HepG2 (cell line): ENCODE measurements around the gene ATP5F1C. TPM values are rescaled to one million over a fixed set of nuclear protein-coding genes. Genes with fewer than 3 reads are reported as not detected.

Experiments
- ATAC-seq: fragments of 200-7000 bp; cut with Tn5 transposase; 3 replicates; pipeline ENCODE4 v1.9.1; 2020; ENCODE audit warnings: mild to moderate bottlenecking, moderate library complexity
- BruUV-seq: library from RNA; stranded (reverse); fragments of 400-500 nt; replicated peaks from 2 replicates; lab custom pipeline; 2021; lab: Mats Ljungman, UMichigan
- CTCF ChIA-PET: fragments of 300-600 bp; formaldehyde crosslinking; extraction: SDS; loops from one replicate; lab custom pipeline; 2021; ENCODE audit warnings: low total read pairs, inconsistent platforms, low intra/inter-chr PET ratio; lab: Yijun Ruan, JAX
- POLR2A ChIA-PET: fragments of 350-600 bp; sonication (Branson Sonifier 250); formaldehyde crosslinking; loops from one replicate; lab custom pipeline; 2020; ENCODE audit warnings: antibody characterized with exemption, inconsistent platforms; lab: Yijun Ruan, JAX
- DNase-seq: peaks from one replicate; pipeline ENCODE4 v3.0.0-alpha.2; 2015; ENCODE audit warnings: low spot score
- FAIRE-seq: peaks from 3 replicates; lab custom pipeline; 2011; peaks lifted over from hg19 to GRCh38; lab: Jason Lieb, UNC
- H2AFZ ChIP-seq: one replicate; pipeline ENCODE4 v1.6.1; 2011; ENCODE audit warnings: low read length, inconsistent platforms
- H3K27ac ChIP-seq: fragments of 300-600 bp; 3 replicates; pipeline ENCODE4 v1.8.0; 2011; ENCODE audit warnings: mixed run types, mild to moderate bottlenecking, mixed read lengths, low read length, inconsistent platforms; ENCODE audit not compliant: insufficient read depth; ENCODE audit errors: extremely low read length
- H3K27me3 ChIP-seq, 2 experiments: fragments of 200-600 bp in 1 of 2; 2 replicates in 1 of 2; 3 replicates in 1 of 2; pipeline versions ENCODE4 v1.6.0 to v1.8.0; 2011; ENCODE audit warnings: low read length in 2 of 2, mild to moderate bottlenecking in 2 of 2, moderate library complexity in 2 of 2, inconsistent platforms in 1 of 2; ENCODE audit not compliant: insufficient read depth in 2 of 2, control insufficient read depth in 1 of 2
- H3K36me3 ChIP-seq, 2 experiments: fragments of 200-600 bp in 1 of 2; replicated peaks in 1 of 2; 2 replicates in 1 of 2; 3 replicates in 1 of 2; pipeline versions ENCODE4 v1.5.1 to v1.8.0; 2011; ENCODE audit warnings: low read length in 2 of 2, inconsistent platforms in 1 of 2; ENCODE audit not compliant: insufficient read depth in 2 of 2, control insufficient read depth in 1 of 2
- H3K4me1 ChIP-seq: 2 replicates; pipeline ENCODE4 v1.5.1; 2012; ENCODE audit warnings: low read length, inconsistent platforms; ENCODE audit not compliant: insufficient read depth
- H3K4me2 ChIP-seq: 2 replicates; pipeline ENCODE4 v1.6.0; 2011; ENCODE audit warnings: low read depth, low read length, inconsistent platforms
- H3K4me3 ChIP-seq, 3 experiments: fragments of 200-600 bp in 1 of 3; sonication (generic), shearing (Covaris generic) in 1 of 3; replicated peaks in 1 of 3; 2 replicates each; pipeline ENCODE4 v1.5.1; 2011 to 2016; ENCODE audit warnings: low read length in 3 of 3, inconsistent platforms in 2 of 3, low read depth in 2 of 3, mild to moderate bottlenecking in 2 of 3, control low read depth in 1 of 3, mixed read lengths in 1 of 3; ENCODE audit not compliant: insufficient read depth in 1 of 3
- H3K79me2 ChIP-seq: one replicate; pipeline ENCODE4 v1.6.1; 2011; ENCODE audit warnings: low read length, inconsistent platforms; ENCODE audit not compliant: insufficient read depth
- H3K9ac ChIP-seq: 2 replicates; pipeline ENCODE4 v1.6.0; 2011; ENCODE audit warnings: mild to moderate bottlenecking, low read depth, low read length, inconsistent platforms; ENCODE audit not compliant: insufficient read depth
- H3K9me3 ChIP-seq: 2 replicates; pipeline ENCODE4 v1.5.1; 2012; ENCODE audit warnings: mild to moderate bottlenecking, low read length
- H4K20me1 ChIP-seq: 2 replicates; pipeline ENCODE4 v1.6.0; 2011; ENCODE audit warnings: inconsistent platforms, mild to moderate bottlenecking, low read length, moderate library complexity; ENCODE audit not compliant: insufficient read depth
- AGO2 ChIP-seq: fragments of 200-400 bp; formaldehyde crosslinking; optimal IDR thresholded peaks from 2 replicates; pipeline ENCODE3; 2017; ENCODE audit warnings: mild to moderate bottlenecking, low read depth, low read length, moderate library complexity
- RBFOX2 ChIP-seq: fragments of 200-400 bp; formaldehyde crosslinking; IDR thresholded peaks from 2 replicates; pipeline ENCODE4 v1.6.1; 2017; ENCODE audit warnings: low read depth, mild to moderate bottlenecking, low read length
- ZBED4 ChIP-seq: sonication (generic); formaldehyde crosslinking; IDR thresholded peaks from 2 replicates; pipeline ENCODE4 v1.4.0; 2020; ENCODE audit warnings: missing genetic modification reagents, borderline replicate concordance
- ZHX2 ChIP-seq, 2 experiments: sonication (generic) in 1 of 2; formaldehyde crosslinking in 1 of 2; IDR thresholded peaks; 2 replicates each; pipeline versions ENCODE4 v1.6.1 to v1.9.0; 2014 to 2022; ENCODE audit warnings: antibody characterized with exemption in 1 of 2, borderline replicate concordance in 1 of 2, inconsistent platforms in 1 of 2, low read depth in 1 of 2, missing genetic modification reagents in 1 of 2
- ZNF501 ChIP-seq: sonication (generic); formaldehyde crosslinking; IDR thresholded peaks from 2 replicates; pipeline ENCODE4 v1.5.1; 2020; ENCODE audit warnings: mild to moderate bottlenecking, moderate library complexity, missing genetic modification reagents
- ZNF704 ChIP-seq: sonication (generic); formaldehyde crosslinking; IDR thresholded peaks from 2 replicates; pipeline ENCODE4 v1.8.1; 2023; ENCODE audit warnings: mild to moderate bottlenecking, inconsistent platforms, moderate library complexity, missing genetic modification reagents, borderline replicate concordance
- WGBS: methylation state at CpG from one replicate; pipeline ENCODE4 v1.1.6; 2017; ENCODE audit warnings: low lambda C conversion rate; 5-methylcytosine and 5-hydroxymethylcytosine counted together
- in situ Hi-C: cut with HindIII; loops from 2 replicates; pipeline ENCODE4 v1.10.0; 2017; ENCODE audit warnings: low pct_unique_long_range_greater_than_20kb; ENCODE audit not compliant: extremely low pct_ligation_motif_present
- intact Hi-C: fragments of 100-400 bp; cut with micrococcal nuclease; formaldehyde crosslinking; loops from one replicate; pipeline ENCODE4 v1.10.0; 2022; ENCODE audit not compliant: unreplicated experiment
- polyA plus RNA-seq, 8 experiments: library from polyadenylated mRNA; depleted of rRNA in 3 of 8; stranded (reverse) in 7 of 8; unstranded in 1 of 8; fragments of >200 nt; fragmentation: Illumina TruSeq in 4 of 8; extraction: Trizol in 4 of 8; gene quantifications; 2 replicates each; pipeline versions ENCODE4 v1.2.1 to v1.2.3, GENCODE V29; 2011 to 2016; ENCODE audit warnings: low read depth in 4 of 8, missing spikeins in 1 of 8, mixed read lengths in 1 of 8; ENCODE audit not compliant: insufficient read depth in 1 of 8
- total RNA-seq, 5 experiments: library from RNA; depleted of rRNA; stranded (reverse); fragments of >200 nt; fragmentation: Illumina TruSeq; extraction: Trizol; gene quantifications; 2 replicates each; pipeline ENCODE4 v1.2.3, GENCODE V29; 2016; ENCODE audit warnings: low read depth in 1 of 5

The ATP5F1C gene
- total and polyA plus RNA-seq, 2 of the 13 experiments (the other 11 are each of a cell fraction or from before 2014, with no cell fraction given), result 407 to 416 TPM

- TF ChIP-seq ZHX2 (IDR thresholded peaks at IDR 0.05; ENCODE audit: low read depth) (no peak), ZHX2 (CRISPR knock-in tag; IDR thresholded peaks at IDR 0.05; ENCODE audit: borderline replicate concordance) (no peak)
Measured at GRCh38 chr10:7787857-7788638, at the start of gene ATP5F1C, which contains the start of gene KIN (continued).

GRCh38 chr10:7738536-7739407 is 49.2 kb upstream of the ATP5F1C start:
- H2AFZ ChIP-seq, result no peak overlapping the region
- no peaks in the 10 kb centered on the region for H3K4me1 ChIP-seq
- BruUV-seq, result TSS peak; percentile 5
- DNase-seq, result no peak
- no peak for FAIRE-seq
- WGBS, result 98% methylated on average over 15 of the region's 20 CpGs
- intact Hi-C loops, result no loop called here
- CTCF ChIA-PET, result no interaction called here
- no peak for TF ChIP-seq ZBED4 (CRISPR knock-in tag)
- 0 out of 2 replicates have a peak, but pooled peaks have one; percentile 33 for TF ChIP-seq RBFOX2
- peak; percentile 25 for TF ChIP-seq AGO2
- TF ChIP-seq ZNF704 (CRISPR knock-in tag), result no peak
- TF ChIP-seq ZNF501, result 0 out of 2 replicates have a peak, but pooled peaks have one; percentile 32
- TF ChIP-seq, all 625 proteins: peak for 3
- Histone ChIP-seq H3K9ac (no peak overlapping the region), H3K36me3 (peaks cover 41 to 65% of the 10 kb centered on the region in 2 experiments), H3K4me2 (no peak overlapping the region), H3K4me3 (no peak overlapping the region), H4K20me1 (no peaks in the 10 kb centered on the region), H3K79me2 (no peaks in the 10 kb centered on the region), H3K9me3 (no peaks in the 10 kb centered on the region), H3K27me3 (no peaks in the 10 kb centered on the region; a peak in 1 of 5 replicates), H3K27ac (no peak overlapping the region)
- in situ Hi-C loops, result no loop called here
- no peak for ATAC-seq
- POLR2A ChIA-PET, result interaction anchor here (1.1 to 1.8 kb wide), 3 partner anchors 32 to 50 kb away, joined by 3 to 5 read pairs (median 4); partner anchors contain the start of genes ATP5F1C, ITIH2 and KIN
